GM12892 (cell line): ENCODE results near the gene CLEC16A.

Source experiments
- POLR2A ChIP-seq: IDR thresholded peaks from 2 replicates; pipeline ENCODE4 v1.6.1; 2011; ENCODE audit warnings: low read depth, low read length, control low read depth
- POLR2AphosphoS5 ChIP-seq: IDR thresholded peaks from 2 replicates; pipeline ENCODE4 v1.6.1; 2011; ENCODE audit warnings: low read depth, low read length, control low read depth
- TAF1 ChIP-seq: IDR thresholded peaks from 2 replicates; pipeline ENCODE4 v1.6.1; 2011; ENCODE audit warnings: low read depth, mild to moderate bottlenecking, control low read depth, low read length, borderline replicate concordance

DNA sequence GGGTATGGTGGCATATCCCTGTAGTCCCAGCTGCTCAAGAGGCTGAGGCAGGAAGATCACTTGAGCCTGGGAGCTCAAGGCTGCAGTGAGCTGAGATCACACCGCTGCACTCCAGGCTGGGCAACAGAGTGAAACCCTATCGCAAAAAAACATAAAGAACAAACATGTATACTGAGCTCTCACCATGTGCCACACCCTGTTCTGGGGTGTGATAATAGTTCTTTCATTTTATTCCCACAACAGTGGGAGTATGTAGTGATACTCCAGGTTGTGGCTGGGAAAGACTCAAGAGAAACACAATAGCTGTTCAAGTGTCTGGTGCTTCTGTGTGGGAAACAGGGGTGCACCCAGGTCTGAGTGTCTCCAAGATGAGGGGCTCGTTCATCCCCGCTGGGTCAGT, 221.0 kb downstream of the CLEC16A start:
- TF ChIP-seq POLR2AphosphoS5 (no peak), TAF1 (no peak), POLR2A (no peak)
